NCI-H128 (cell line): Measurements from ENCODE around the gene NUP43.
"Not testable (repeated sequence)": the region's sequence is repeated elsewhere in the genome, so short reads cannot be mapped to it uniquely, and the experiment has no call there.

Experiments
- DNase-seq: peaks from one replicate; lab custom pipeline; 2025; ENCODE audit not compliant: unreplicated experiment; lab: John Stamatoyannopoulos, UW

Gene NUP43

GRCh38 chr6:149749594-149750135 is 3.3 kb upstream of the NUP43 start, which contains the start of gene PCMT1:
Gene PCMT1, plus strand, starts transcription at chr6:149749741. Its CDS starts 161 bp downstream, at chr6:149749902.
- DNase-seq, result peak; percentile 86

- not testable (repeated sequence) for DNase-seq
These were observed 2.8 kb upstream of the NUP43 start for GRCh38 chr6:149749082-149749593.

GRCh38 chr6:149745252-149745651 is 1.1 kb downstream of the NUP43 start:
- not testable (repeated sequence) for DNase-seq

GRCh38 chr6:149734915-149735314 is 11.4 kb downstream of the NUP43 start:
- DNase-seq, result no peak

- DNase-seq, result no peak
These were observed 13.1 kb downstream of the NUP43 start for GRCh38 chr6:149733089-149733720.

- no peak for DNase-seq
These were observed 16.5 kb downstream of the NUP43 start for GRCh38 chr6:149729824-149730223.

GRCh38 chr6:149728499-149729234 is 17.7 kb downstream of the NUP43 start:
- no peak for DNase-seq

GRCh38 chr6:149727793-149728498 is 18.4 kb downstream of the NUP43 start:
- DNase-seq, result no peak

GRCh38 chr6:149725785-149726184 is 20.5 kb downstream of the NUP43 start:
- no peak for DNase-seq

GRCh38 chr6:149723771-149724417 is 22.4 kb downstream of the NUP43 start:
- DNase-seq, result no peak

- no peak for DNase-seq
These were observed 23.1 kb downstream of the NUP43 start for GRCh38 chr6:149723262-149723661.

- DNase-seq, result no peak
These were observed 26.8 kb downstream of the NUP43 start for GRCh38 chr6:149719531-149719930.

- peak; percentile 64 for DNase-seq
These were observed 28.5 kb downstream of the NUP43 start, which contains the start of gene LATS1 for GRCh38 chr6:149717588-149718458. Gene LATS1, minus strand, starts transcription at chr6:149718101. Its CDS starts 15,975 bp downstream, at chr6:149702126.

GRCh38 chr6:149717255-149717587 is 29.1 kb downstream of the NUP43 start:
- peak; percentile 15 for DNase-seq

GRCh38 chr6:149716181-149716963 is 30.0 kb downstream of the NUP43 start:
- no peak for DNase-seq

- no peak for DNase-seq
These were observed 31.9 kb downstream of the NUP43 start for GRCh38 chr6:149714442-149714841.

GRCh38 chr6:149711711-149712110 is 34.6 kb downstream of the NUP43 start:
- no peak for DNase-seq

- no peak for DNase-seq
These were observed 44.6 kb downstream of the NUP43 start for GRCh38 chr6:149701714-149702113.

- no peak for DNase-seq
These were observed 47.2 kb downstream of the NUP43 start for GRCh38 chr6:149699150-149699549.
